H1 (cell line): ENCODE measurements around the gene EXOC5. TPM values are rescaled to one million over a fixed set of nuclear protein-coding genes. Genes with fewer than 3 reads are reported as not detected.

Source experiments
- CTCF ChIA-PET: fragments of 300-600 bp; sonication (Branson Sonifier 250); formaldehyde crosslinking; loops from one replicate; lab custom pipeline; 2021; ENCODE audit not compliant: partially characterized antibody; lab: Charles Lee
- POLR2A ChIA-PET: fragments of 300-600 bp; sonication (Branson Sonifier 250); formaldehyde crosslinking; loops from one replicate; lab custom pipeline; 2021; ENCODE audit warnings: inconsistent platforms; ENCODE audit not compliant: partially characterized antibody; lab: Charles Lee
- DNase-seq, 2 experiments: peaks; one replicate each; pipeline versions ENCODE4 v3.0.0 to v3.0.0-alpha.2; 2010 to 2022; ENCODE audit warnings: low spot score in 2 of 2, low read depth in 1 of 2, mixed read lengths in 1 of 2
- FAIRE-seq: peaks from 2 replicates; lab custom pipeline; 2011; peaks lifted over from hg19 to GRCh38; lab: Jason Lieb, UNC
- H2AFZ ChIP-seq: 2 replicates; pipeline ENCODE4 v1.8.1; 2012; ENCODE audit warnings: low read length, inconsistent platforms
- H2AK5ac ChIP-seq: 2 replicates; pipeline ENCODE4 v1.6.1; 2013; ENCODE audit warnings: low read depth, low read length
- H2BK120ac ChIP-seq: replicated peaks from 2 replicates; pipeline ENCODE3; 2013; ENCODE audit warnings: low read depth, low read length, inconsistent platforms
- H2BK12ac ChIP-seq: 2 replicates; pipeline ENCODE4 v1.6.1; 2013; ENCODE audit warnings: low read depth, low read length
- H2BK15ac ChIP-seq: 2 replicates; pipeline ENCODE4 v1.6.1; 2013; ENCODE audit warnings: low read length
- H2BK20ac ChIP-seq: 2 replicates; pipeline ENCODE4 v1.6.1; 2013; ENCODE audit warnings: low read length
- H2BK5ac ChIP-seq: 2 replicates; pipeline ENCODE4 v1.6.1; 2013; ENCODE audit warnings: low read depth, low read length
- H3K14ac ChIP-seq: 2 replicates; pipeline ENCODE4 v1.6.1; 2013; ENCODE audit warnings: inconsistent platforms; ENCODE audit not compliant: insufficient read length
- H3K18ac ChIP-seq: 2 replicates; pipeline ENCODE4 v1.6.1; 2013; ENCODE audit warnings: low read length; ENCODE audit errors: extremely low read depth
- H3K23ac ChIP-seq: 2 replicates; pipeline ENCODE4 v1.6.1; 2013; ENCODE audit warnings: inconsistent platforms; ENCODE audit not compliant: insufficient read length
- H3K23me2 ChIP-seq: 2 replicates; pipeline ENCODE4 v1.6.1; 2013; ENCODE audit warnings: low read depth, low read length
- H3K27ac ChIP-seq: 2 replicates; pipeline ENCODE4 v1.6.1; 2011; ENCODE audit warnings: low read depth, low read length, inconsistent platforms
- H3K27me3 ChIP-seq, 4 experiments: replicated peaks in 1 of 4; 1 replicate in 1 of 4; 2 replicates in 3 of 4; pipeline versions ENCODE4 v1.6.1 to v1.8.1; 2011 to 2013; ENCODE audit warnings: low read length in 3 of 4, mild to moderate bottlenecking in 3 of 4, inconsistent platforms in 2 of 4, mixed read lengths in 2 of 4, moderate library complexity in 1 of 4; ENCODE audit not compliant: control insufficient read depth in 3 of 4, insufficient read depth in 3 of 4; ENCODE audit errors: extremely low read depth in 1 of 4
- H3K36me3 ChIP-seq, 4 experiments: 2 replicates each; pipeline versions ENCODE4 v1.6.1 to v1.8.1; 2011 to 2013; ENCODE audit warnings: mild to moderate bottlenecking in 4 of 4, low read length in 3 of 4, moderate library complexity in 2 of 4, control low read depth in 1 of 4, inconsistent platforms in 1 of 4; ENCODE audit not compliant: insufficient read depth in 4 of 4, control insufficient read depth in 2 of 4
- H3K4ac ChIP-seq: replicated peaks from 2 replicates; pipeline ENCODE3; 2013; ENCODE audit warnings: low read length, low read depth, mixed read lengths, inconsistent platforms; ENCODE audit not compliant: insufficient read length
- H3K4me1 ChIP-seq, 4 experiments: replicated peaks in 1 of 4; 1 replicate in 1 of 4; 2 replicates in 3 of 4; pipeline versions ENCODE4 v1.6.1 to v1.8.1; 2011 to 2013; ENCODE audit warnings: low read length in 3 of 4, inconsistent platforms in 2 of 4, mixed read lengths in 1 of 4; ENCODE audit not compliant: insufficient read depth in 4 of 4, control insufficient read depth in 3 of 4
- H3K4me2 ChIP-seq, 2 experiments: 2 replicates each; pipeline versions ENCODE4 v1.6.1 to v1.8.1; 2011 to 2013; ENCODE audit warnings: low read depth in 2 of 2, low read length in 2 of 2, control low read depth in 1 of 2, inconsistent platforms in 1 of 2, mild to moderate bottlenecking in 1 of 2; ENCODE audit not compliant: insufficient read depth in 1 of 2
- H3K4me3 ChIP-seq, 4 experiments: fragments of 200-600, 300-600 bp in 1 of 4; sonication (generic), shearing (Covaris generic), sonication (Bioruptor Twin) in 1 of 4; 2 replicates each; pipeline versions ENCODE4 v1.5.1 to v1.8.1; 2011 to 2016; ENCODE audit warnings: low read length in 4 of 4, low read depth in 3 of 4, control low read depth in 2 of 4, inconsistent platforms in 2 of 4, mild to moderate bottlenecking in 2 of 4, mixed read lengths in 1 of 4, moderate library complexity in 1 of 4; ENCODE audit not compliant: insufficient read depth in 2 of 4; ENCODE audit errors: extremely low read depth in 1 of 4
- H3K56ac ChIP-seq: replicated peaks from 2 replicates; pipeline ENCODE3; 2013; ENCODE audit warnings: low read depth, mild to moderate bottlenecking, mixed read lengths, low read length, inconsistent platforms; ENCODE audit not compliant: insufficient read length
- H3K79me1 ChIP-seq: 2 replicates; pipeline ENCODE4 v1.6.1; 2013; ENCODE audit warnings: low read depth, low read length, control low read depth
- H3K79me2 ChIP-seq, 2 experiments: 2 replicates each; pipeline versions ENCODE4 v1.6.1 to v1.8.1; 2012 to 2013; ENCODE audit warnings: low read length in 2 of 2, mild to moderate bottlenecking in 2 of 2, inconsistent platforms in 1 of 2; ENCODE audit not compliant: insufficient read depth in 2 of 2, control insufficient read depth in 1 of 2
- H3K9ac ChIP-seq, 4 experiments: replicated peaks in 1 of 4; 1 replicate in 1 of 4; 2 replicates in 3 of 4; pipeline versions ENCODE4 v1.6.1 to v1.8.1; 2011 to 2013; ENCODE audit warnings: low read depth in 3 of 4, low read length in 3 of 4, control low read depth in 2 of 4, mild to moderate bottlenecking in 2 of 4, moderate library complexity in 2 of 4, inconsistent platforms in 1 of 4; ENCODE audit errors: extremely low read depth in 1 of 4
- H3K9me3 ChIP-seq, 2 experiments: 2 replicates each; pipeline versions ENCODE4 v1.6.1 to v1.8.1; 2012 to 2013; ENCODE audit warnings: mild to moderate bottlenecking in 2 of 2, moderate library complexity in 2 of 2, control low read depth in 1 of 2, inconsistent platforms in 1 of 2, low read depth in 1 of 2, low read length in 1 of 2, mixed read lengths in 1 of 2; ENCODE audit not compliant: insufficient read depth in 2 of 2
- H4K20me1 ChIP-seq, 2 experiments: replicated peaks in 1 of 2; 2 replicates each; pipeline versions ENCODE3 to v1.8.1; 2011 to 2013; ENCODE audit warnings: inconsistent platforms in 2 of 2, low read length in 2 of 2, mild to moderate bottlenecking in 1 of 2; ENCODE audit not compliant: insufficient read depth in 2 of 2, control insufficient read depth in 1 of 2
- H4K5ac ChIP-seq: 2 replicates; pipeline ENCODE4 v1.6.1; 2013; ENCODE audit warnings: low read length, low read depth, mixed read lengths, inconsistent platforms; ENCODE audit not compliant: insufficient read length
- H4K8ac ChIP-seq: 2 replicates; pipeline ENCODE4 v1.8.0; 2013; ENCODE audit warnings: mild to moderate bottlenecking, moderate library complexity, low read length, inconsistent platforms; ENCODE audit not compliant: insufficient read depth; ENCODE audit errors: extremely low read depth
- H4K91ac ChIP-seq: replicated peaks from 2 replicates; pipeline ENCODE3; 2013; ENCODE audit warnings: low read length, mixed read lengths, inconsistent platforms; ENCODE audit not compliant: insufficient read length
- CHD2 ChIP-seq: IDR thresholded peaks from 2 replicates; pipeline ENCODE4 v1.6.1; 2012; ENCODE audit warnings: low read length, improper control_type of control experiment
- CTBP2 ChIP-seq: IDR thresholded peaks from 2 replicates; pipeline ENCODE4 v1.7.0; 2011; ENCODE audit warnings: borderline replicate concordance, mild to moderate bottlenecking, moderate library complexity, mixed read lengths, low read length; ENCODE audit not compliant: insufficient read depth, insufficient read length
- NANOG ChIP-seq: IDR thresholded peaks from 2 replicates; pipeline ENCODE4 v1.6.1; 2011; ENCODE audit warnings: low read length, low read depth, mild to moderate bottlenecking, inconsistent platforms; ENCODE audit not compliant: insufficient read depth, poor library complexity, severe bottlenecking
- WGBS, 2 experiments: shearing (Covaris generic) in 1 of 2; methylation state at CpG; one replicate each; pipeline versions ENCODE4 v1.1.6 to v1.1.7; 2013 to 2015; ENCODE audit warnings: low lambda C conversion rate in 2 of 2, mixed read lengths in 2 of 2, inconsistent platforms in 1 of 2, low coverage in 1 of 2, missing lambda C conversion rate in 1 of 2; ENCODE audit not compliant: insufficient replicate concordance in 2 of 2, insufficient coverage in 1 of 2, insufficient read length in 1 of 2; ENCODE audit errors: extremely low coverage in 1 of 2, missing lambda C conversion rate in 1 of 2; 5-methylcytosine and 5-hydroxymethylcytosine counted together
- polyA plus RNA-seq, 7 experiments: library from polyadenylated mRNA; depleted of rRNA in 3 of 7; stranded (reverse) in 5 of 7; unstranded in 2 of 7; fragments of >200 nt in 5 of 7; fragments of 200-250 nt in 2 of 7; gene quantifications; 1 replicate in 5 of 7; 2 replicates in 1 of 7; 4 replicates in 1 of 7; pipeline versions ENCODE4 v1.2.1 to v1.2.3, GENCODE V29; 2011 to 2013; ENCODE audit warnings: missing spikeins in 2 of 7, mixed read lengths in 2 of 7
- total RNA-seq: library from RNA; stranded (reverse); fragmentation: NEBNext Ultra II Directional; extraction: Animal tissue kit (Norgen Biotek cat#: 25700); gene quantifications from 2 replicates; pipeline ENCODE4 v1.2.1, GENCODE V29; 2021

The EXOC5 gene
- total and polyA plus RNA-seq, 2 of the 8 experiments (the other 6 are each of a cell fraction or from before 2014, with no cell fraction given) = 23.0 to 86.7 TPM

- Histone ChIP-seq H3K4me3 (no peak overlapping the region), H4K5ac (no peak overlapping the region), H3K27me3 (no peaks in the 10 kb centered on the region), H3K9ac (no peak overlapping the region), H4K20me1 (no peaks in the 10 kb centered on the region), H2BK12ac (no peak overlapping the region), H4K91ac (no peak overlapping the region), H3K9me3 (no peaks in the 10 kb centered on the region), H3K4ac (no peak overlapping the region), H3K18ac (no peak overlapping the region), H3K23me2 (no peaks in the 10 kb centered on the region), H3K36me3 (peaks cover 0 to 26% (median 3%) of the 10 kb centered on the region in 4 experiments; a peak in 4 of 8 replicates), H2BK120ac (no peak overlapping the region), H4K8ac (no peak overlapping the region), H3K23ac (no peak overlapping the region), H3K4me2 (no peak overlapping the region), H2AK5ac (no peak overlapping the region), H3K4me1 (no peaks in the 10 kb centered on the region), H3K79me2 (no peaks in the 10 kb centered on the region), H3K27ac (no peak overlapping the region), H2BK15ac (no peak overlapping the region), H3K56ac (no peak overlapping the region), H2BK5ac (no peak overlapping the region), H3K79me1 (no peaks in the 10 kb centered on the region), H2BK20ac (no peak overlapping the region), H2AFZ (no peak overlapping the region), H3K14ac (no peak overlapping the region)
- ChIA-PET CTCF (interaction anchor here (1.0 kb wide), 1 partner anchor 50 kb away, joined by 4 read pairs; no protein-coding TSS in a partner anchor), POLR2A (interaction anchor here (1.2 kb wide), 1 partner anchor 16 kb away, joined by 4 read pairs; no protein-coding TSS in a partner anchor)
- TF ChIP-seq NANOG (no peak), CHD2 (no peak), CTBP2 (no peak)
- 66% methylated on average over 6 of the region's 6 CpGs; no CpG with 5 or more reads in 1 of the 2 experiments for WGBS, 2 experiments
- DNase-seq (no peak), FAIRE-seq (no peak)
Measured at GRCh38 chr14:57291692-57292647, 23.3 kb upstream of the EXOC5 start.
